Measurements from ENCODE around the gene NUDT17.

DNA sequence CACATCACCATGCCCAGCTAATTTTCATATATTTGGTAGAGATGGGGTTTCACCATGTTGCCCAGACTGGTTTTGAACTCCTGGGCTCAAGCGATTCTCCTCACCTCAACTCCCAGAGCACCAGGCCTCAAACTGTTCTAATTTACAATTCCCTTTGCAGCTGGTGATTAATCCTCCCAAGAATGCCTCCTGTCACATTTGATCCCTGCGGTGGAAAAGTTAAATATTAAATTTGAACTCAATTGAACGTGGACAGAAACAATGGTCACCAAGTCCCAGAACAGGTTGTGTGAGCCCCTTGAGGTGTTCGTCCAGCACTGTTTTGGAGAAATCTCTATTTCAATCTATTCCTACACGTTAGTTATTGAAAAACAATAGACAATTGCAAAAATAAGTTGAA lies 42.2 kb downstream of the NUDT17 start:
- TF ChIP-seq, protein P1, sequence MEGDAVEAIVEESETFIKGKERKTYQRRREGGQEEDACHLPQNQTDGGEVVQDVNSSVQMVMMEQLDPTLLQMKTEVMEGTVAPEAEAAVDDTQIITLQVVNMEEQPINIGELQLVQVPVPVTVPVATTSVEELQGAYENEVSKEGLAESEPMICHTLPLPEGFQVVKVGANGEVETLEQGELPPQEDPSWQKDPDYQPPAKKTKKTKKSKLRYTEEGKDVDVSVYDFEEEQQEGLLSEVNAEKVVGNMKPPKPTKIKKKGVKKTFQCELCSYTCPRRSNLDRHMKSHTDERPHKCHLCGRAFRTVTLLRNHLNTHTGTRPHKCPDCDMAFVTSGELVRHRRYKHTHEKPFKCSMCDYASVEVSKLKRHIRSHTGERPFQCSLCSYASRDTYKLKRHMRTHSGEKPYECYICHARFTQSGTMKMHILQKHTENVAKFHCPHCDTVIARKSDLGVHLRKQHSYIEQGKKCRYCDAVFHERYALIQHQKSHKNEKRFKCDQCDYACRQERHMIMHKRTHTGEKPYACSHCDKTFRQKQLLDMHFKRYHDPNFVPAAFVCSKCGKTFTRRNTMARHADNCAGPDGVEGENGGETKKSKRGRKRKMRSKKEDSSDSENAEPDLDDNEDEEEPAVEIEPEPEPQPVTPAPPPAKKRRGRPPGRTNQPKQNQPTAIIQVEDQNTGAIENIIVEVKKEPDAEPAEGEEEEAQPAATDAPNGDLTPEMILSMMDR (conservative IDR thresholded peaks at IDR 0.05; ENCODE audit: low read depth in 2 of 2) = no peak
- no peak for TF ChIP-seq CREB1 (CRISPR knock-in tag; IDR thresholded peaks at IDR 0.05; ENCODE audit: low read depth)
- TF ChIP-seq EZH2 (IDR thresholded peaks at IDR 0.05; ENCODE audit: low read depth, unreplicated experiment) = no peak
- TF ChIP-seq, protein P2, sequence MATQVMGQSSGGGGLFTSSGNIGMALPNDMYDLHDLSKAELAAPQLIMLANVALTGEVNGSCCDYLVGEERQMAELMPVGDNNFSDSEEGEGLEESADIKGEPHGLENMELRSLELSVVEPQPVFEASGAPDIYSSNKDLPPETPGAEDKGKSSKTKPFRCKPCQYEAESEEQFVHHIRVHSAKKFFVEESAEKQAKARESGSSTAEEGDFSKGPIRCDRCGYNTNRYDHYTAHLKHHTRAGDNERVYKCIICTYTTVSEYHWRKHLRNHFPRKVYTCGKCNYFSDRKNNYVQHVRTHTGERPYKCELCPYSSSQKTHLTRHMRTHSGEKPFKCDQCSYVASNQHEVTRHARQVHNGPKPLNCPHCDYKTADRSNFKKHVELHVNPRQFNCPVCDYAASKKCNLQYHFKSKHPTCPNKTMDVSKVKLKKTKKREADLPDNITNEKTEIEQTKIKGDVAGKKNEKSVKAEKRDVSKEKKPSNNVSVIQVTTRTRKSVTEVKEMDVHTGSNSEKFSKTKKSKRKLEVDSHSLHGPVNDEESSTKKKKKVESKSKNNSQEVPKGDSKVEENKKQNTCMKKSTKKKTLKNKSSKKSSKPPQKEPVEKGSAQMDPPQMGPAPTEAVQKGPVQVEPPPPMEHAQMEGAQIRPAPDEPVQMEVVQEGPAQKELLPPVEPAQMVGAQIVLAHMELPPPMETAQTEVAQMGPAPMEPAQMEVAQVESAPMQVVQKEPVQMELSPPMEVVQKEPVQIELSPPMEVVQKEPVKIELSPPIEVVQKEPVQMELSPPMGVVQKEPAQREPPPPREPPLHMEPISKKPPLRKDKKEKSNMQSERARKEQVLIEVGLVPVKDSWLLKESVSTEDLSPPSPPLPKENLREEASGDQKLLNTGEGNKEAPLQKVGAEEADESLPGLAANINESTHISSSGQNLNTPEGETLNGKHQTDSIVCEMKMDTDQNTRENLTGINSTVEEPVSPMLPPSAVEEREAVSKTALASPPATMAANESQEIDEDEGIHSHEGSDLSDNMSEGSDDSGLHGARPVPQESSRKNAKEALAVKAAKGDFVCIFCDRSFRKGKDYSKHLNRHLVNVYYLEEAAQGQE (IDR thresholded peaks at IDR 0.05; ENCODE audit: unreplicated experiment) = no peak
- TF ChIP-seq EZH2phosphoT487 (IDR thresholded peaks at IDR 0.05; ENCODE audit: unreplicated experiment) = no peak
- TF ChIP-seq JUNB (IDR thresholded peaks at IDR 0.05; ENCODE audit: unreplicated experiment) = no peak
- TF ChIP-seq POLR2AphosphoS5 (IDR thresholded peaks at IDR 0.05; ENCODE audit: low read depth) = no peak
- TF ChIP-seq, protein P3, sequence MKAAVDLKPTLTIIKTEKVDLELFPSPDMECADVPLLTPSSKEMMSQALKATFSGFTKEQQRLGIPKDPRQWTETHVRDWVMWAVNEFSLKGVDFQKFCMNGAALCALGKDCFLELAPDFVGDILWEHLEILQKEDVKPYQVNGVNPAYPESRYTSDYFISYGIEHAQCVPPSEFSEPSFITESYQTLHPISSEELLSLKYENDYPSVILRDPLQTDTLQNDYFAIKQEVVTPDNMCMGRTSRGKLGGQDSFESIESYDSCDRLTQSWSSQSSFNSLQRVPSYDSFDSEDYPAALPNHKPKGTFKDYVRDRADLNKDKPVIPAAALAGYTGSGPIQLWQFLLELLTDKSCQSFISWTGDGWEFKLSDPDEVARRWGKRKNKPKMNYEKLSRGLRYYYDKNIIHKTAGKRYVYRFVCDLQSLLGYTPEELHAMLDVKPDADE (IDR thresholded peaks at IDR 0.05) = no peak
- no peak for TF ChIP-seq NANOG (IDR thresholded peaks at IDR 0.05; ENCODE audit: borderline replicate concordance)
- TF ChIP-seq, protein P4, sequence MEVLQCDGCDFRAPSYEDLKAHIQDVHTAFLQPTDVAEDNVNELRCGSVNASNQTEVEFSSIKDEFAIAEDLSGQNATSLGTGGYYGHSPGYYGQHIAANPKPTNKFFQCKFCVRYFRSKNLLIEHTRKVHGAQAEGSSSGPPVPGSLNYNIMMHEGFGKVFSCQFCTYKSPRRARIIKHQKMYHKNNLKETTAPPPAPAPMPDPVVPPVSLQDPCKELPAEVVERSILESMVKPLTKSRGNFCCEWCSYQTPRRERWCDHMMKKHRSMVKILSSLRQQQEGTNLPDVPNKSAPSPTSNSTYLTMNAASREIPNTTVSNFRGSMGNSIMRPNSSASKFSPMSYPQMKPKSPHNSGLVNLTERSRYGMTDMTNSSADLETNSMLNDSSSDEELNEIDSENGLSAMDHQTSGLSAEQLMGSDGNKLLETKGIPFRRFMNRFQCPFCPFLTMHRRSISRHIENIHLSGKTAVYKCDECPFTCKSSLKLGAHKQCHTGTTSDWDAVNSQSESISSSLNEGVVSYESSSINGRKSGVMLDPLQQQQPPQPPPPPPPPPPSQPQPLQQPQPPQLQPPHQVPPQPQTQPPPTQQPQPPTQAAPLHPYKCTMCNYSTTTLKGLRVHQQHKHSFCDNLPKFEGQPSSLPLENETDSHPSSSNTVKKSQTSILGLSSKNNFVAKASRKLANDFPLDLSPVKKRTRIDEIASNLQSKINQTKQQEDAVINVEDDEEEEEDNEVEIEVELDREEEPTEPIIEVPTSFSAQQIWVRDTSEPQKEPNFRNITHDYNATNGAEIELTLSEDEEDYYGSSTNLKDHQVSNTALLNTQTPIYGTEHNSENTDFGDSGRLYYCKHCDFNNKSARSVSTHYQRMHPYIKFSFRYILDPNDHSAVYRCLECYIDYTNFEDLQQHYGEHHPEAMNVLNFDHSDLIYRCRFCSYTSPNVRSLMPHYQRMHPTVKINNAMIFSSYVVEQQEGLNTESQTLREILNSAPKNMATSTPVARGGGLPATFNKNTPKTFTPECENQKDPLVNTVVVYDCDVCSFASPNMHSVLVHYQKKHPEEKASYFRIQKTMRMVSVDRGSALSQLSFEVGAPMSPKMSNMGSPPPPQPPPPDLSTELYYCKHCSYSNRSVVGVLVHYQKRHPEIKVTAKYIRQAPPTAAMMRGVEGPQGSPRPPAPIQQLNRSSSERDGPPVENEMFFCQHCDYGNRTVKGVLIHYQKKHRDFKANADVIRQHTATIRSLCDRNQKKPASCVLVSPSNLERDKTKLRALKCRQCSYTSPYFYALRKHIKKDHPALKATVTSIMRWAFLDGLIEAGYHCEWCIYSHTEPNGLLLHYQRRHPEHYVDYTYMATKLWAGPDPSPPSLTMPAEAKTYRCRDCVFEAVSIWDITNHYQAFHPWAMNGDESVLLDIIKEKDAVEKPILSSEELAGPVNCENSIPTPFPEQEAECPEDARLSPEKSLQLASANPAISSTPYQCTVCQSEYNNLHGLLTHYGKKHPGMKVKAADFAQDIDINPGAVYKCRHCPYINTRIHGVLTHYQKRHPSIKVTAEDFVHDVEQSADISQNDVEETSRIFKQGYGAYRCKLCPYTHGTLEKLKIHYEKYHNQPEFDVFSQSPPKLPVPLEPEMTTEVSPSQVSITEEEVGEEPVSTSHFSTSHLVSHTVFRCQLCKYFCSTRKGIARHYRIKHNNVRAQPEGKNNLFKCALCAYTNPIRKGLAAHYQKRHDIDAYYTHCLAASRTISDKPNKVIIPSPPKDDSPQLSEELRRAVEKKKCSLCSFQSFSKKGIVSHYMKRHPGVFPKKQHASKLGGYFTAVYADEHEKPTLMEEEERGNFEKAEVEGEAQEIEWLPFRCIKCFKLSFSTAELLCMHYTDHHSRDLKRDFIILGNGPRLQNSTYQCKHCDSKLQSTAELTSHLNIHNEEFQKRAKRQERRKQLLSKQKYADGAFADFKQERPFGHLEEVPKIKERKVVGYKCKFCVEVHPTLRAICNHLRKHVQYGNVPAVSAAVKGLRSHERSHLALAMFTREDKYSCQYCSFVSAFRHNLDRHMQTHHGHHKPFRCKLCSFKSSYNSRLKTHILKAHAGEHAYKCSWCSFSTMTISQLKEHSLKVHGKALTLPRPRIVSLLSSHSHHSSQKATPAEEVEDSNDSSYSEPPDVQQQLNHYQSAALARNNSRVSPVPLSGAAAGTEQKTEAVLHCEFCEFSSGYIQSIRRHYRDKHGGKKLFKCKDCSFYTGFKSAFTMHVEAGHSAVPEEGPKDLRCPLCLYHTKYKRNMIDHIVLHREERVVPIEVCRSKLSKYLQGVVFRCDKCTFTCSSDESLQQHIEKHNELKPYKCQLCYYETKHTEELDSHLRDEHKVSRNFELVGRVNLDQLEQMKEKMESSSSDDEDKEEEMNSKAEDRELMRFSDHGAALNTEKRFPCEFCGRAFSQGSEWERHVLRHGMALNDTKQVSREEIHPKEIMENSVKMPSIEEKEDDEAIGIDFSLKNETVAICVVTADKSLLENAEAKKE (CRISPR knock-in tag; IDR thresholded peaks at IDR 0.05) = no peak
- TF ChIP-seq ZNF331 (CRISPR knock-in tag; IDR thresholded peaks at IDR 0.05; ENCODE audit: low read depth) = no peak

Measured in GM23338 (cell line).